CD14-positive monocyte (primary cell): ENCODE results near the gene USHBP1. TPM values are rescaled to one million over a fixed set of nuclear protein-coding genes. Genes with fewer than 3 reads are reported as not detected.
A peak's percentile ranks its signal among the peaks of the same experiment; 100 is the strongest.

ENCODE experiments used
- DNase-seq, 3 donors: peaks; one replicate each; pipeline ENCODE4 v3.0.0-alpha.2; 2011 to 2022
- H2AFZ ChIP-seq: 2 replicates; pipeline ENCODE4 v1.6.0; 2012; ENCODE audit warnings: mild to moderate bottlenecking, low read depth, low read length, inconsistent platforms; ENCODE audit not compliant: insufficient read depth, poor library complexity, severe bottlenecking
- H3K27ac ChIP-seq, 2 donors: 1 replicate in 1 of 2; 2 replicates in 1 of 2; pipeline ENCODE4 v1.5.1; 2012 to 2013; ENCODE audit warnings: low read length in 2 of 2, control low read depth in 1 of 2, inconsistent platforms in 1 of 2, low read depth in 1 of 2, mild to moderate bottlenecking in 1 of 2
- H3K27me3 ChIP-seq, 2 donors: one replicate each; pipeline versions ENCODE4 v1.6.0 to v1.6.1; 2011 to 2013; ENCODE audit warnings: low read length in 2 of 2; ENCODE audit not compliant: control insufficient read depth in 2 of 2, insufficient read depth in 2 of 2
- H3K36me3 ChIP-seq, 2 donors: replicated peaks in 1 of 2; 1 replicate in 1 of 2; 2 replicates in 1 of 2; pipeline versions ENCODE4 v1.5.1 to v1.6.1; 2012 to 2013; ENCODE audit warnings: low read length in 2 of 2, control low read depth in 1 of 2, inconsistent platforms in 1 of 2, mild to moderate bottlenecking in 1 of 2; ENCODE audit not compliant: insufficient read depth in 2 of 2, control insufficient read depth in 1 of 2
- H3K4me1 ChIP-seq, 2 donors: 1 replicate in 1 of 2; 2 replicates in 1 of 2; pipeline versions ENCODE4 v1.5.1 to v1.6.1; 2012 to 2013; ENCODE audit warnings: low read length in 2 of 2, control low read depth in 1 of 2, inconsistent platforms in 1 of 2, mild to moderate bottlenecking in 1 of 2, moderate library complexity in 1 of 2; ENCODE audit not compliant: insufficient read depth in 2 of 2, control insufficient read depth in 1 of 2
- H3K4me2 ChIP-seq: replicated peaks from 2 replicates; pipeline ENCODE3; 2012; ENCODE audit warnings: low read length, moderate library complexity, mild to moderate bottlenecking; ENCODE audit not compliant: poor library complexity, severe bottlenecking; ENCODE audit errors: extremely low read depth
- H3K4me3 ChIP-seq, 3 experiments: fragments of 200-600 bp in 1 of 3; sonication (generic) in 1 of 3; replicated peaks in 1 of 3; 1 replicate in 2 of 3; 2 replicates in 1 of 3; pipeline ENCODE4 v1.5.1; 2011 to 2013; ENCODE audit warnings: low read length in 3 of 3, mild to moderate bottlenecking in 3 of 3, control low read depth in 2 of 3, low read depth in 2 of 3, inconsistent platforms in 1 of 3, moderate library complexity in 1 of 3
- H3K79me2 ChIP-seq: 2 replicates; pipeline ENCODE4 v1.6.0; 2012; ENCODE audit warnings: mild to moderate bottlenecking, control low read depth, inconsistent platforms, low read length, moderate library complexity; ENCODE audit not compliant: insufficient read depth
- H3K9ac ChIP-seq: 2 replicates; pipeline ENCODE4 v1.6.0; 2017; ENCODE audit warnings: low read length, mild to moderate bottlenecking; ENCODE audit not compliant: insufficient read depth, poor library complexity, severe bottlenecking
- H3K9me3 ChIP-seq, 2 donors: replicated peaks in 1 of 2; 1 replicate in 1 of 2; 2 replicates in 1 of 2; pipeline versions ENCODE4 v1.5.1 to v1.6.1; 2012 to 2013; ENCODE audit warnings: low read length in 2 of 2, control low read depth in 1 of 2; ENCODE audit not compliant: control insufficient read depth in 1 of 2, insufficient read depth in 1 of 2
- H4K20me1 ChIP-seq: 2 replicates; pipeline ENCODE4 v1.6.0; 2012; ENCODE audit warnings: mild to moderate bottlenecking, low read length, control low read depth, moderate library complexity; ENCODE audit not compliant: insufficient read depth
- H3K27ac Mint-ChIP-seq, 7 donors: one replicate each; pipeline ENCODE4 v1.8.0; 2020; ENCODE audit warnings: mild to moderate bottlenecking in 7 of 7, mixed read lengths in 7 of 7, moderate library complexity in 6 of 7, inconsistent platforms in 2 of 7
- H3K27me3 Mint-ChIP-seq, 3 donors: one replicate each; pipeline ENCODE4 v1.8.0; 2021 to 2022; ENCODE audit warnings: low read depth in 3 of 3, mild to moderate bottlenecking in 3 of 3, mixed read lengths in 3 of 3, moderate library complexity in 3 of 3, inconsistent platforms in 1 of 3
- H3K36me3 Mint-ChIP-seq, 2 donors: one replicate each; pipeline ENCODE4 v1.8.0; 2020; ENCODE audit warnings: mixed read lengths in 2 of 2, inconsistent platforms in 1 of 2, mild to moderate bottlenecking in 1 of 2
- H3K4me1 Mint-ChIP-seq: one replicate; pipeline ENCODE4 v1.8.0; 2020; ENCODE audit warnings: mild to moderate bottlenecking, mixed read lengths
- H3K4me3 Mint-ChIP-seq, 2 donors: one replicate each; pipeline ENCODE4 v1.8.0; 2020; ENCODE audit warnings: mild to moderate bottlenecking in 2 of 2, mixed read lengths in 2 of 2, moderate library complexity in 1 of 2
- H3K9me3 Mint-ChIP-seq, 7 donors: one replicate each; pipeline ENCODE4 v1.8.0; 2020 to 2022; ENCODE audit warnings: mixed read lengths in 7 of 7, mild to moderate bottlenecking in 6 of 7, moderate library complexity in 6 of 7, inconsistent platforms in 2 of 7
- CTCF ChIP-seq: fragments of 200-600 bp; IDR thresholded peaks from one replicate; pipeline ENCODE4 v1.8.0; 2022; ENCODE audit warnings: antibody characterized with exemption, mild to moderate bottlenecking
- WGBS: methylation state at CpG from one replicate; pipeline ENCODE4 v1.1.5; 2013; ENCODE audit warnings: missing lambda C conversion rate; ENCODE audit not compliant: insufficient coverage; 5-methylcytosine and 5-hydroxymethylcytosine counted together
- intact Hi-C, 2 donors: fragments of 100-400 bp; cut with micrococcal nuclease; formaldehyde crosslinking; loops; one replicate each; pipeline versions ENCODE4 v1.15.0 to v1.15.1; 2023
- polyA plus RNA-seq, 3 donors: library from polyadenylated mRNA; depleted of rRNA in 1 of 3; unstranded in 2 of 3; stranded (reverse) in 1 of 3; fragments of 300-500 nt in 2 of 3; fragments of >200 nt in 1 of 3; fragmentation: Illumina TruSeq in 2 of 3; gene quantifications; 1 replicate in 2 of 3; 2 replicates in 1 of 3; pipeline ENCODE4 v1.2.3, GENCODE V29; 2012 to 2021

The USHBP1 gene
- polyA plus RNA-seq, 3 donors: not detected

GRCh38 chr19:17240062-17240752 is 24.3 kb downstream of the USHBP1 start:
- Histone ChIP-seq H3K79me2 (peaks cover 6% of the 10 kb centered on the region), H3K4me3 (no peak overlapping the region), H3K27me3 (peaks cover 0 to 7% of the 10 kb centered on the region in 2 donors), H3K27ac (no peak overlapping the region), H3K4me1 (peaks cover 16 to 33% of the 10 kb centered on the region in 2 donors), H3K4me2 (no peak overlapping the region), H3K36me3 (peaks cover 0 to 6% of the 10 kb centered on the region in 2 donors), H2AFZ (no peak overlapping the region), H3K9ac (no peak overlapping the region), H3K9me3 (no peaks in the 10 kb centered on the region), H4K20me1 (peaks cover 31% of the 10 kb centered on the region)
- no peak for DNase-seq
- peaks cover 8 to 14% of the 10 kb centered on the region in 2 donors for H3K36me3 Mint-ChIP-seq
- peaks cover 0 to 6% (median 3%) of the 10 kb centered on the region in 7 donors for H3K9me3 Mint-ChIP-seq
- H3K4me3 Mint-ChIP-seq: no peak overlapping the region
- peaks cover 7 to 14% (median 13%) of the 10 kb centered on the region in 3 donors for H3K27me3 Mint-ChIP-seq
- TF ChIP-seq CTCF: no peak
- peaks cover 19% of the 10 kb centered on the region for H3K4me1 Mint-ChIP-seq
- intact Hi-C loops: no loop called here
- 87% methylated on average over 13 of the region's 24 CpGs for WGBS
- no peak overlapping the region for H3K27ac Mint-ChIP-seq

- peaks cover 8 to 14% of the 10 kb centered on the region in 2 donors for H3K36me3 Mint-ChIP-seq
- H3K4me3 ChIP-seq: no peak overlapping the region
- H3K27me3 ChIP-seq: no peaks in the 10 kb centered on the region
- intact Hi-C loops: loop anchor here in 1 of 2 donors (5.0 kb wide), 1 partner anchor 36 kb away; no protein-coding TSS in a partner anchor
- WGBS: 98% methylated on average over 7 of the region's 13 CpGs
- no peak overlapping the region for H3K4me2 ChIP-seq
- H3K9me3 ChIP-seq: no peaks in the 10 kb centered on the region
- peaks cover 23% of the 10 kb centered on the region for H4K20me1 ChIP-seq
- H3K27ac Mint-ChIP-seq: no peak overlapping the region
- H3K36me3 ChIP-seq: peaks cover 0 to 6% of the 10 kb centered on the region in 2 donors
- TF ChIP-seq CTCF: no peak
- peaks cover 14 to 24% of the 10 kb centered on the region in 2 donors for H3K4me1 ChIP-seq
- peaks cover 0 to 4% (median 0%) of the 10 kb centered on the region in 7 donors for H3K9me3 Mint-ChIP-seq
- H3K27me3 Mint-ChIP-seq: peaks cover 1 to 5% (median 2%) of the 10 kb centered on the region in 3 donors
- no peak overlapping the region for H3K9ac ChIP-seq
- H3K4me3 Mint-ChIP-seq: peak overlapping the region in 1 of 2 donors; percentile 35
- no peak overlapping the region for H2AFZ ChIP-seq
- DNase-seq: no peak
- peaks cover 8% of the 10 kb centered on the region for H3K79me2 ChIP-seq
- H3K4me1 Mint-ChIP-seq: peaks cover 17% of the 10 kb centered on the region
- H3K27ac ChIP-seq: no peak overlapping the region
Observed at GRCh38 chr19:17237747-17238706, 26.5 kb downstream of the USHBP1 start.
